GM12878 (cell line): ENCODE data around the gene CACNG4. TPM values are rescaled to one million over a fixed set of nuclear protein-coding genes. Genes with fewer than 3 reads are reported as not detected.

Source experiments
- ATAC-seq: fragments of 200-7000 bp; cut with Tn5 transposase; 3 replicates; pipeline ENCODE4 v1.9.1; 2020; ENCODE audit warnings: mild to moderate bottlenecking, moderate library complexity
- BruUV-seq: library from RNA; stranded (reverse); fragments of 400-500 nt; replicated peaks from 2 replicates; lab custom pipeline; 2021; lab: Mats Ljungman, UMichigan
- CTCF ChIA-PET: fragments of 300-600 bp; sonication (Branson Sonifier 250); formaldehyde crosslinking; extraction: SDS; loops from one replicate; lab custom pipeline; 2021; ENCODE audit warnings: inconsistent platforms; lab: Yijun Ruan, JAX
- POLR2A ChIA-PET: fragments of 350-600 bp; formaldehyde crosslinking; extraction: SDS; loops from one replicate; lab custom pipeline; 2021; ENCODE audit warnings: inconsistent platforms; lab: Charles Lee
- RAD21 ChIA-PET: fragments of 300-600 bp; sonication (Branson Sonifier 250); formaldehyde crosslinking; loops from one replicate; lab custom pipeline; 2023; ENCODE audit warnings: antibody characterized with exemption; ENCODE audit not compliant: unreplicated experiment; lab: Charles Lee
- SMC1A ChIA-PET: fragments of 300-600 bp; sonication (Branson Sonifier 250); formaldehyde crosslinking; loops from one replicate; lab custom pipeline; 2023; ENCODE audit not compliant: unreplicated experiment, uncharacterized antibody; lab: Charles Lee
- DNase-seq: peaks from one replicate; pipeline ENCODE4 v3.0.0-alpha.2; 2011; ENCODE audit warnings: low read depth, low spot score
- FAIRE-seq: peaks from 3 replicates; lab custom pipeline; 2011; peaks lifted over from hg19 to GRCh38; lab: Jason Lieb, UNC
- H2AFZ ChIP-seq: 2 replicates; pipeline ENCODE4 v1.6.0; 2011; ENCODE audit warnings: low read depth, low read length, control low read depth; ENCODE audit not compliant: control insufficient read depth
- H3K27ac ChIP-seq: 2 replicates; pipeline ENCODE4 v1.5.1; 2011; ENCODE audit warnings: control low read depth; ENCODE audit not compliant: control insufficient read depth, insufficient read depth
- H3K27me3 ChIP-seq, 2 experiments: replicated peaks in 1 of 2; 2 replicates each; pipeline versions ENCODE4 v1.6.0 to v1.6.1; 2011; ENCODE audit warnings: low read length in 1 of 2; ENCODE audit not compliant: control insufficient read depth in 2 of 2, insufficient read depth in 2 of 2
- H3K36me3 ChIP-seq, 2 experiments: 2 replicates each; pipeline ENCODE4 v1.5.1; 2011; ENCODE audit warnings: low read length in 1 of 2; ENCODE audit not compliant: control insufficient read depth in 2 of 2, insufficient read depth in 2 of 2
- H3K4me1 ChIP-seq: 2 replicates; pipeline ENCODE4 v1.6.1; 2011; ENCODE audit warnings: mild to moderate bottlenecking, low read length, moderate library complexity, mixed read lengths; ENCODE audit not compliant: control insufficient read depth, insufficient read depth
- H3K4me2 ChIP-seq: 2 replicates; pipeline ENCODE4 v1.6.0; 2011; ENCODE audit warnings: control low read depth; ENCODE audit not compliant: control insufficient read depth, insufficient read depth
- H3K4me3 ChIP-seq: fragments of 200-600 bp; sonication (generic); 2 replicates; pipeline ENCODE4 v1.5.1; 2016
- H3K79me2 ChIP-seq: 2 replicates; pipeline ENCODE4 v1.6.0; 2011; ENCODE audit warnings: low read length; ENCODE audit not compliant: control insufficient read depth, insufficient read depth
- H3K9ac ChIP-seq: 2 replicates; pipeline ENCODE4 v1.8.0; 2011; ENCODE audit warnings: low read length, control low read depth, mixed read lengths; ENCODE audit not compliant: control insufficient read depth, insufficient read depth
- H3K9me3 ChIP-seq: replicated peaks from 3 replicates; pipeline ENCODE4 v1.5.1; 2011; ENCODE audit warnings: mild to moderate bottlenecking, low read length; ENCODE audit not compliant: control insufficient read depth, insufficient read depth
- H4K20me1 ChIP-seq: 2 replicates; pipeline ENCODE4 v1.6.0; 2011; ENCODE audit not compliant: control insufficient read depth, insufficient read depth
- DPF2 ChIP-seq: fragments of 450-650 bp; IDR thresholded peaks from 2 replicates; pipeline ENCODE4 v1.6.1; 2017; ENCODE audit warnings: mild to moderate bottlenecking
- E2F8 ChIP-seq: fragments of 450-650 bp; IDR thresholded peaks from 2 replicates; pipeline ENCODE4 v1.6.1; 2018; ENCODE audit warnings: mild to moderate bottlenecking, low read depth, moderate library complexity; ENCODE audit not compliant: partially characterized antibody
- EZH2 ChIP-seq: IDR thresholded peaks from 2 replicates; pipeline ENCODE4 v1.6.1; 2012; ENCODE audit warnings: low read depth, mild to moderate bottlenecking, control low read depth, inconsistent platforms, low read length, borderline replicate concordance; ENCODE audit not compliant: control insufficient read depth
- FOXK2 ChIP-seq: fragments of 450-650 bp; IDR thresholded peaks from 2 replicates; pipeline ENCODE4 v1.6.1; 2017; ENCODE audit warnings: mild to moderate bottlenecking, moderate library complexity
- RFX5 ChIP-seq: IDR thresholded peaks from 2 replicates; pipeline ENCODE4 v1.6.1; 2011; ENCODE audit warnings: low read depth, low read length, improper control_type of control experiment
- in situ Hi-C: fragments of 300-500 bp; cut with MboI; formaldehyde crosslinking; loops from 9 replicates; pipeline ENCODE4 v1.14.3; 2018; ENCODE audit warnings: mixed read lengths
- intact Hi-C: fragments of 100-400 bp; cut with micrococcal nuclease; formaldehyde crosslinking; loops from one replicate; pipeline ENCODE4 v1.14.2; 2022; ENCODE audit not compliant: unreplicated experiment
- polyA plus RNA-seq, 11 experiments: library from polyadenylated mRNA; depleted of rRNA in 4 of 11; unstranded in 6 of 11; stranded (reverse) in 5 of 11; fragments of >200 nt; fragmentation: Nextera tagmentation in 4 of 11; fragmentation: Illumina TruSeq in 1 of 11; extraction: Ambion mirVana in 4 of 11; extraction: Trizol in 1 of 11; gene quantifications; 1 replicate in 1 of 11; 2 replicates in 10 of 11; pipeline versions ENCODE4 v1.2.1 to v1.2.3, GENCODE V29; 2011 to 2016; ENCODE audit warnings: inconsistent platforms in 2 of 11, missing spikeins in 2 of 11, low read depth in 1 of 11
- total RNA-seq, 4 experiments: library from RNA; depleted of rRNA in 3 of 4; stranded (reverse); fragments of >200 nt in 3 of 4; fragmentation: Illumina TruSeq in 1 of 4; extraction: Trizol in 1 of 4; gene quantifications; 2 replicates each; pipeline versions ENCODE4 v1.2.1 to v1.2.3, GENCODE V29; 2013 to 2021

Gene CACNG4
- total and polyA plus RNA-seq, 10 of the 15 experiments (the other 5 are each of a cell fraction or from before 2014, with no cell fraction given), result 0.08 TPM; not detected in 8

GRCh38 chr17:67071595-67071994 is 107.1 kb downstream of the CACNG4 start:
- no peaks in the 10 kb centered on the region for H3K4me1 ChIP-seq
- H4K20me1 ChIP-seq, result no peaks in the 10 kb centered on the region
- FAIRE-seq (no peak), DNase-seq (no peak), ATAC-seq (no peak)
- H2AFZ ChIP-seq, result no peak overlapping the region
- H3K27ac ChIP-seq, result no peak overlapping the region
- RAD21 ChIA-PET, result interaction anchor here (1.1 kb wide), 1 partner anchor 357 kb away, joined by 3 read pairs; no protein-coding TSS in a partner anchor
- SMC1A ChIA-PET, result interaction anchor here (1.1 to 1.6 kb wide), 2 partner anchors 11 to 20 kb away, joined by 3 to 4 read pairs; no protein-coding TSS in a partner anchor
- POLR2A ChIA-PET, result no interaction called here
- H3K27me3 ChIP-seq, result no peaks in the 10 kb centered on the region
- CTCF ChIA-PET, result interaction anchor here (1.6 kb wide), 1 partner anchor 10 kb away, joined by 9 read pairs; no protein-coding TSS in a partner anchor
- H3K9me3 ChIP-seq, result no peaks in the 10 kb centered on the region
- no peak overlapping the region for H3K9ac ChIP-seq
- peaks cover 0 to 3% of the 10 kb centered on the region in 2 experiments; a peak in 1 of 4 replicates for H3K36me3 ChIP-seq
- in situ Hi-C loops, result no loop called here
- no TSS peak for BruUV-seq
- no peak overlapping the region for H3K4me3 ChIP-seq
- no peaks in the 10 kb centered on the region for H3K79me2 ChIP-seq
- TF ChIP-seq RFX5 (no peak), FOXK2 (no peak), DPF2 (no peak), EZH2 (no peak), E2F8 (no peak)
- no peak overlapping the region for H3K4me2 ChIP-seq
- intact Hi-C loops, result no loop called here
